GM12872 (cell line): Measurements from ENCODE around the gene BMP6.

Experiments
- TF ChIP-seq, protein P1 (sequence below): IDR thresholded peaks from 3 replicates; pipeline ENCODE4 v1.5.1; 2011; ENCODE audit warnings: low read depth, mild to moderate bottlenecking, low read length, moderate library complexity; ENCODE audit not compliant: insufficient read depth

BMP6 gene

DNA sequence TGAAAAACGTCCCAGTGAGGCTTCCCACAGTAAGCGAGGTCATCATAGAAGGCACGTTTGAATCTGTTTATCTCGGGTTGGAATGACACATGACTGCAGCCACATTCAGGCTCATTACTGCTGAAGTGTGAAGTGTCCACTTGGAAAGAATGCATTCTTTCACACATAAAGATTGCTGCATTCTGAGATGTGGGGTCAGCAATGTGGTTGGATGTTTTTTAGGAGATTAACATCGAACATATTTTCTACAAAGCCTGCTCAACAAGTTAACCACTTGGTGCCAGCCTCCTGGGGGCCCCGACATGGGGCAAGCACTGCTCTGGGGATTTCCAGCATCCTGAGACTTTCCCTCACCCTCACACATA, 79.9 kb downstream of the BMP6 start:
- TF ChIP-seq, protein P1, sequence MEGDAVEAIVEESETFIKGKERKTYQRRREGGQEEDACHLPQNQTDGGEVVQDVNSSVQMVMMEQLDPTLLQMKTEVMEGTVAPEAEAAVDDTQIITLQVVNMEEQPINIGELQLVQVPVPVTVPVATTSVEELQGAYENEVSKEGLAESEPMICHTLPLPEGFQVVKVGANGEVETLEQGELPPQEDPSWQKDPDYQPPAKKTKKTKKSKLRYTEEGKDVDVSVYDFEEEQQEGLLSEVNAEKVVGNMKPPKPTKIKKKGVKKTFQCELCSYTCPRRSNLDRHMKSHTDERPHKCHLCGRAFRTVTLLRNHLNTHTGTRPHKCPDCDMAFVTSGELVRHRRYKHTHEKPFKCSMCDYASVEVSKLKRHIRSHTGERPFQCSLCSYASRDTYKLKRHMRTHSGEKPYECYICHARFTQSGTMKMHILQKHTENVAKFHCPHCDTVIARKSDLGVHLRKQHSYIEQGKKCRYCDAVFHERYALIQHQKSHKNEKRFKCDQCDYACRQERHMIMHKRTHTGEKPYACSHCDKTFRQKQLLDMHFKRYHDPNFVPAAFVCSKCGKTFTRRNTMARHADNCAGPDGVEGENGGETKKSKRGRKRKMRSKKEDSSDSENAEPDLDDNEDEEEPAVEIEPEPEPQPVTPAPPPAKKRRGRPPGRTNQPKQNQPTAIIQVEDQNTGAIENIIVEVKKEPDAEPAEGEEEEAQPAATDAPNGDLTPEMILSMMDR: no peak

DNA sequence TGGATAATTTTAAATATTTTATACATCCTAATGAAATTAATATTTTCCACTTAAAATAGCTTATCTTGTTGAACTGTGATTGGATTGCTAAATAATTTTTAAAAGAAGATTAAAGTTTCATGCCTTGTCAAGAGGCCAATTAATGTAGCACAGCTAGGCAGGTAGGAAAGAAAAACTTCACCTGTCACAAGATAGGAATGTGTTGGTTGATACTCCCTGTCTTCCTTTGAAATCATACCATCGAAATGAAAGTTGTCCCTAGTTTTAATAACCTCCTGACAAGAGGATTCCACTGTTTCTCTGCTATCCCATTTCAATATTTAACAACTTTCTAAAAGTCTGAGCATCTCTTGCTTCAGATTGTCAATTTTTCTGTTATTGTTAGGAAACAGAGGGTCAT, 80.8 kb downstream of the BMP6 start:
- TF ChIP-seq, protein P1: no peak

DNA sequence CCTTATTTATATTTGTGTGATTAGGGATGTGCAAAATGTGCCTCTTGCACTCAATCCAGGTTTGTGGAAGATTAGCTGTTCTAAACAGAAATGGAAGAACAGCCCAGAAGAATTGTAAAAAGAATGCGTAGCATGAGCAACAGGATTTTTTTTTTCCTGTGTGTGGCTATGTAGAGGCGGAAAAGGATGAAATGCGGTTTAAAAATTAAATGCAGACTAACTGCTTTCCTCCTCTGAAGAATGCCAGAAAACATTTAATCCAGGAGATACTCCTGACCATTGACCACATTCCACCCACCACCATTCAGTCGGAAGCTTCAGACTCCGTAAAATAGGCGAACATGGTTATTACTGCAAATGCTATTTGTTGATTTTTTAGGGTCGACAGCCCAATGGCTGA, 83.4 kb downstream of the BMP6 start:
- TF ChIP-seq, protein P1: no peak

DNA sequence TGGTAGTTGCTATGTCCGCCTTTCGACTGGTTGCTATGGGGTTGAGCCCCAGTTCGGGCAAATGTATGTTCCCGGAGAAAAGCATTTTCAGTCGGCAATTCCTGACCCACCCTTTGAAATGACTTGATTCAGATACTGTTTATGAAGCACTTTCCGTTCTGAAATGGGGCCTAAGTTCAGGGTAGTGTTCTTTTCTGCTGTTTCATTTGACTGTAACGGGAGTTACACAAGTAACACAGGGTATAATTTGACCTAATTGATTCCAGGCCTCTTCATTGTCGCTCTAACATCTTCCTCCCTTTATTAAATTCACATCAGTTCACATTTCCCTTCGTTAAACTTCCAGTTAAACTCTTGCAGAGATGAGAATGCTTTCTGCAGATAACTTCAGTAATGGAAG, 85.5 kb downstream of the BMP6 start:
- TF ChIP-seq, protein P1: no peak

DNA sequence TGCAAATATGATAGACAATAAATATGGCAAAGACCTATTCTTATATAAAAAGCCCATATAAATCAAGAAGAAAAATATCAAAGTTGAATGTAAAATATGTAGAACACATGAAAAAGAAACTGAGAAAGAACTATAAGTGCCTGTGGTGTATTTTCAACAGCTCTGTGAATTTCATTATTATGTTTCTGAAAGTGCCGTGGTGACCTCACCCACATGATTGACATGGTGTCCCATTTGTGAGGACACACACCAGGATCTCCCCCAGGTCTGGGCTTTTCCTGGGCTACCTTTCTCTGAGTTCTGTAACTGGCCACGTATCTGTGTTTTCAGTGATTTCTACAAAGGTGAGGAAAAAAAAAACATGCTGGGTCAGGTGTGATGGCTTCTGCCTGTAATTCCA, 86.7 kb downstream of the BMP6 start:
- TF ChIP-seq, protein P1: no peak

DNA sequence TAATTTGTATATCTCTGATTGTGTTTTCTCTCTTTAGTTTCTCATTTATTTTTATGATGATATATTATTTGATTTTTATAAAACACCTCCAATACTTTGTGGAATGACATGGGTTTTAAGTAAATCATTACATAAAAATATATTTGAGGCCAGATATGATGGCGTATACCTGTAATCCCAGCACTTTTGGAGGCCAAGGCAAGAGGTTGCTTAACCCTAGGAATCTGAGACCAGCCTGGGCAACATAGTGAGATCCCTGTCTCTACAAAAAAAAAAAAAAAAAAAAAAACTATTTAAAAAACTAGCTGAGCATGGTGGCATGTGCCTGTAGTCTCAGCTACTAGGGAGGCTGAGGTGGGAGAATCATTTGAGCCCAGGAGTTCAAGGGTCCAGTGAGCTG, 87.3 kb downstream of the BMP6 start:
- TF ChIP-seq, protein P1: no peak

DNA sequence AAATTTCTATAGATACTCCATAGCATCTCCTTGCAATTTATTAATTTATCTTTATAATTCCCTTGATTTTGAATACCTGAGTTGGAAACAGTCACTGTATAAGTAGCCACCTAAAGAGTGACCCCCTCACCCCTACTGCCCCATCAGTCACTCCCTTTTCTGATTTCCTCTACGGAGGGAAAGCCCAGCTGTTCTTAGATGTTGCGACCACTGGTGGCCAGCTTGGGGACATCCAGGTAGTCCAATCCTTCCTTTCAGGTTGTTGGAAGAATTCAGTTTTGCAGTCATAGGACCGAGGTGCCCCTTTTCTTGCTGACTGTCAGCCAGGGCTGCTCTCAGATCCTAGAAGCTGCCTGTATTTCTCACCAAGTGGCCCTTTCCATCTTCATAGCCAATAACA, 87.8 kb downstream of the BMP6 start:
- TF ChIP-seq, protein P1: no peak

DNA sequence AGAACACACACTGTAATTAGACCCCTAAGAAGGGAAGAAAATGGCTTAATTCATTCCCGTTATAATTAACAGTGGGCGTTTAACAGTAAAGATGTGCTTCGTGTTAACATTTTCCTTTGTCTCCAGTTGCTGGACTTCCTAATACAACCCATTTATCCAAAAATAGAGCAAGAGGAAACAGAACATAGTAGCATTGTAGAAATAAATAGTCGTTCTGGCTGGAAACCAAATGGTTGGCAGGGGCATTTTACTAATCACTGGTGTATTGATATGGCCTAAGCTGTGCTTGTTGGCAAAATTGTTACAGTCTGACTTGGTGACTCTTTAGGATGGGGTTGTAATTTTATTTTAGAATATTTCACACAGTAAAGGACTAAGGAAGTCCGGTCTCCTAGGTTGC, 89.8 kb downstream of the BMP6 start:
- TF ChIP-seq, protein P1: no peak
